HTR-8/SVneo (cell line): ENCODE data around the gene USH1G.
"Not testable (repeated sequence)": the region's sequence is repeated elsewhere in the genome, so short reads cannot be mapped to it uniquely, and the experiment has no call there.

Experiments
- DNase-seq: peaks from one replicate; pipeline ENCODE4 v3.0.0; 2011; ENCODE audit warnings: low spot score, mixed read lengths; ENCODE audit not compliant: insufficient read length
- FAIRE-seq: peaks from 2 replicates; lab custom pipeline; 2011; peaks lifted over from hg19 to GRCh38; lab: Jason Lieb, UNC

The USH1G gene

GRCh38 chr17:74879308-74879707, 43.7 kb downstream of the USH1G start:
- FAIRE-seq (no peak), DNase-seq (no peak)

- FAIRE-seq: no peak
- no peak for DNase-seq
These were observed 44.4 kb downstream of the USH1G start for GRCh38 chr17:74878658-74879057.

GRCh38 chr17:74877592-74878548, 45.2 kb downstream of the USH1G start:
- no peak for DNase-seq
- FAIRE-seq: no peak

GRCh38 chr17:74875977-74876593, 47.0 kb downstream of the USH1G start:
- FAIRE-seq (no peak), DNase-seq (no peak)

GRCh38 chr17:74875155-74875976, 47.7 kb downstream of the USH1G start:
- DNase-seq (no peak), FAIRE-seq (no peak)

GRCh38 chr17:74874615-74875037, 48.4 kb downstream of the USH1G start:
- DNase-seq: no peak
- FAIRE-seq: no peak

GRCh38 chr17:74873874-74874614, 49.0 kb downstream of the USH1G start:
- DNase-seq (peak; percentile 68), FAIRE-seq (no peak)

GRCh38 chr17:74873037-74873873, 49.8 kb downstream of the USH1G start:
- DNase-seq (peak; percentile 100), FAIRE-seq (peak; percentile 95)

GRCh38 chr17:74872313-74873036, 50.6 kb downstream of the USH1G start, which contains the start of gene FDXR:
FDXR (minus strand) TSS chr17:74872994; CDS start chr17:74872944, 50 bp downstream.
- FAIRE-seq (no peak), DNase-seq (peak; percentile 99)

- peak; percentile 28 for FAIRE-seq
- no peak for DNase-seq
These were observed 51.5 kb downstream of the USH1G start for GRCh38 chr17:74871356-74872076.

- DNase-seq (peak; percentile 43), FAIRE-seq (no peak)
These were observed 52.5 kb downstream of the USH1G start for GRCh38 chr17:74870512-74870911.

GRCh38 chr17:74870028-74870427, 53.0 kb downstream of the USH1G start:
- FAIRE-seq, DNase-seq: not testable (repeated sequence)

- DNase-seq (no peak), FAIRE-seq (no peak)
These were observed 54.2 kb downstream of the USH1G start for GRCh38 chr17:74868908-74869255.

GRCh38 chr17:74868251-74868907, 54.7 kb downstream of the USH1G start:
- no peak for FAIRE-seq
- DNase-seq: no peak

- FAIRE-seq (no peak), DNase-seq (no peak)
These were observed 56.7 kb downstream of the USH1G start for GRCh38 chr17:74866198-74866835.
